GM23338 (cell line): ENCODE measurements around the gene PRR18.

Experiments used
- EZH2 ChIP-seq: fragments of 200-600 bp; sonication (generic); IDR thresholded peaks from one replicate; pipeline ENCODE4 v1.8.0; 2017; ENCODE audit warnings: antibody characterized with exemption, mild to moderate bottlenecking, low read depth; ENCODE audit not compliant: unreplicated experiment
- EZH2phosphoT487 ChIP-seq: fragments of 200-600 bp; sonication (generic); IDR thresholded peaks from one replicate; pipeline ENCODE4 v1.8.1; 2018; ENCODE audit warnings: antibody characterized with exemption; ENCODE audit not compliant: unreplicated experiment
- POLR2AphosphoS5 ChIP-seq: IDR thresholded peaks from 2 replicates; pipeline ENCODE4 v1.6.1; 2016; ENCODE audit warnings: antibody characterized with exemption, low read depth
- TF ChIP-seq, protein P1 (sequence below), 2 experiments: fragments of 200-600 bp in 1 of 2; sonication (generic) in 1 of 2; conservative IDR thresholded peaks; 2 replicates each; pipeline versions ENCODE4 v1.5.1 to v1.6.1; 2016 to 2017; ENCODE audit warnings: antibody characterized with exemption in 2 of 2, low read depth in 2 of 2, mild to moderate bottlenecking in 2 of 2, moderate library complexity in 1 of 2
- TF ChIP-seq, protein P2 (sequence below): IDR thresholded peaks from one replicate; pipeline ENCODE4 v1.6.1; 2018; ENCODE audit warnings: antibody characterized with exemption; ENCODE audit not compliant: unreplicated experiment

DNA sequence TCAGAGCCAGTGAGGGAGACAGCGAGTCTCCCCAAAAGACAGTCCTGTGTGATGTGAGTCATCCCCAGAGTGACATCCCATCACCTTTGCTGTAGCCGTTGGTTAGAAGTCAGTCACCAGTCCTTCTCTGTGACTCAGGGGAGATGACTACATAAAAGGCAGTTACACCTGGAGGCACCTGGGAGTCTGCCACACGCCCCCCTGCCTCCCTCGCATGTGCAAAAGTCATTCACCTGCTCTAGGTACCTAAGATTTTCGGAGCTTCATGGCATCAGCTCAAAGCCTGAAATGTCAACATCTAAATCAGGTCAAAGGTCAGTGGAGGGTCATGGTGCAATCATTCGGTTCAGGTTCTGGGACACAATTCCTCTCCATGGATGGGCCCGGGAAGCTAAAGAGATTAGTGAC is 50.3 kb downstream of the PRR18 start:
- TF ChIP-seq, protein P1, sequence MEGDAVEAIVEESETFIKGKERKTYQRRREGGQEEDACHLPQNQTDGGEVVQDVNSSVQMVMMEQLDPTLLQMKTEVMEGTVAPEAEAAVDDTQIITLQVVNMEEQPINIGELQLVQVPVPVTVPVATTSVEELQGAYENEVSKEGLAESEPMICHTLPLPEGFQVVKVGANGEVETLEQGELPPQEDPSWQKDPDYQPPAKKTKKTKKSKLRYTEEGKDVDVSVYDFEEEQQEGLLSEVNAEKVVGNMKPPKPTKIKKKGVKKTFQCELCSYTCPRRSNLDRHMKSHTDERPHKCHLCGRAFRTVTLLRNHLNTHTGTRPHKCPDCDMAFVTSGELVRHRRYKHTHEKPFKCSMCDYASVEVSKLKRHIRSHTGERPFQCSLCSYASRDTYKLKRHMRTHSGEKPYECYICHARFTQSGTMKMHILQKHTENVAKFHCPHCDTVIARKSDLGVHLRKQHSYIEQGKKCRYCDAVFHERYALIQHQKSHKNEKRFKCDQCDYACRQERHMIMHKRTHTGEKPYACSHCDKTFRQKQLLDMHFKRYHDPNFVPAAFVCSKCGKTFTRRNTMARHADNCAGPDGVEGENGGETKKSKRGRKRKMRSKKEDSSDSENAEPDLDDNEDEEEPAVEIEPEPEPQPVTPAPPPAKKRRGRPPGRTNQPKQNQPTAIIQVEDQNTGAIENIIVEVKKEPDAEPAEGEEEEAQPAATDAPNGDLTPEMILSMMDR (conservative IDR thresholded peaks at IDR 0.05; ENCODE audit: low read depth in 2 of 2): no peak
- TF ChIP-seq, protein P2, sequence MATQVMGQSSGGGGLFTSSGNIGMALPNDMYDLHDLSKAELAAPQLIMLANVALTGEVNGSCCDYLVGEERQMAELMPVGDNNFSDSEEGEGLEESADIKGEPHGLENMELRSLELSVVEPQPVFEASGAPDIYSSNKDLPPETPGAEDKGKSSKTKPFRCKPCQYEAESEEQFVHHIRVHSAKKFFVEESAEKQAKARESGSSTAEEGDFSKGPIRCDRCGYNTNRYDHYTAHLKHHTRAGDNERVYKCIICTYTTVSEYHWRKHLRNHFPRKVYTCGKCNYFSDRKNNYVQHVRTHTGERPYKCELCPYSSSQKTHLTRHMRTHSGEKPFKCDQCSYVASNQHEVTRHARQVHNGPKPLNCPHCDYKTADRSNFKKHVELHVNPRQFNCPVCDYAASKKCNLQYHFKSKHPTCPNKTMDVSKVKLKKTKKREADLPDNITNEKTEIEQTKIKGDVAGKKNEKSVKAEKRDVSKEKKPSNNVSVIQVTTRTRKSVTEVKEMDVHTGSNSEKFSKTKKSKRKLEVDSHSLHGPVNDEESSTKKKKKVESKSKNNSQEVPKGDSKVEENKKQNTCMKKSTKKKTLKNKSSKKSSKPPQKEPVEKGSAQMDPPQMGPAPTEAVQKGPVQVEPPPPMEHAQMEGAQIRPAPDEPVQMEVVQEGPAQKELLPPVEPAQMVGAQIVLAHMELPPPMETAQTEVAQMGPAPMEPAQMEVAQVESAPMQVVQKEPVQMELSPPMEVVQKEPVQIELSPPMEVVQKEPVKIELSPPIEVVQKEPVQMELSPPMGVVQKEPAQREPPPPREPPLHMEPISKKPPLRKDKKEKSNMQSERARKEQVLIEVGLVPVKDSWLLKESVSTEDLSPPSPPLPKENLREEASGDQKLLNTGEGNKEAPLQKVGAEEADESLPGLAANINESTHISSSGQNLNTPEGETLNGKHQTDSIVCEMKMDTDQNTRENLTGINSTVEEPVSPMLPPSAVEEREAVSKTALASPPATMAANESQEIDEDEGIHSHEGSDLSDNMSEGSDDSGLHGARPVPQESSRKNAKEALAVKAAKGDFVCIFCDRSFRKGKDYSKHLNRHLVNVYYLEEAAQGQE: no peak
- TF ChIP-seq EZH2 (no peak), EZH2phosphoT487 (no peak), POLR2AphosphoS5 (no peak)
